A549 (cell line): ENCODE data around the gene TCP10L.

Experiments
- CEBPB ChIP-seq, 2 experiments: fragments of >200 bp in 1 of 2; sonication (Bioruptor Twin) in 1 of 2; formaldehyde crosslinking in 1 of 2; IDR thresholded peaks; 2 replicates each; pipeline ENCODE4 v1.6.1; 2012 to 2016
- EP300 ChIP-seq, 2 experiments: fragments of >200 bp; sonication (Bioruptor Twin); formaldehyde crosslinking; IDR thresholded peaks; 2 replicates in 1 of 2; 3 replicates in 1 of 2; pipeline ENCODE4 v1.6.1; 2016 to 2017
- JUN ChIP-seq, 2 experiments: fragments of >200 bp; sonication (Bioruptor Twin); formaldehyde crosslinking; IDR thresholded peaks; 2 replicates in 1 of 2; 3 replicates in 1 of 2; pipeline ENCODE4 v1.6.1; 2016 to 2017
- JUNB ChIP-seq: fragments of >200 bp; sonication (Bioruptor Twin); formaldehyde crosslinking; IDR thresholded peaks from 2 replicates; pipeline ENCODE4 v1.6.1; 2016
- KDM1A ChIP-seq: fragments of 200-600 bp; sonication (generic); IDR thresholded peaks from 2 replicates; pipeline ENCODE4 v1.6.1; 2016; ENCODE audit warnings: low read depth, mild to moderate bottlenecking
- MAFK ChIP-seq: fragments of 450-650 bp; IDR thresholded peaks from 2 replicates; pipeline ENCODE4 v1.6.1; 2014; ENCODE audit not compliant: partially characterized antibody
- MYC ChIP-seq: IDR thresholded peaks from 2 replicates; pipeline ENCODE4 v1.6.1; 2012; ENCODE audit warnings: mild to moderate bottlenecking, inconsistent platforms, low read length, improper control_type of control experiment, borderline replicate concordance
- NPAS2 ChIP-seq: fragments of 250-450 bp; sonication (Bioruptor Pico); IDR thresholded peaks from 2 replicates; pipeline ENCODE4 v1.8.0; 2022; ENCODE audit warnings: mild to moderate bottlenecking, moderate library complexity, borderline replicate concordance
- POLR2A ChIP-seq: IDR thresholded peaks from 2 replicates; pipeline ENCODE4 v1.6.1; 2012; ENCODE audit warnings: mild to moderate bottlenecking, low read length
- TF ChIP-seq, protein P1 (sequence below): fragments of >200 bp; sonication (Bioruptor Twin); formaldehyde crosslinking; IDR thresholded peaks from 3 replicates; pipeline ENCODE4 v1.5.1; 2016
- TF ChIP-seq, protein P2 (sequence below): IDR thresholded peaks from 2 replicates; pipeline ENCODE4 v1.6.1; 2012; ENCODE audit warnings: low read depth, borderline replicate concordance

DNA sequence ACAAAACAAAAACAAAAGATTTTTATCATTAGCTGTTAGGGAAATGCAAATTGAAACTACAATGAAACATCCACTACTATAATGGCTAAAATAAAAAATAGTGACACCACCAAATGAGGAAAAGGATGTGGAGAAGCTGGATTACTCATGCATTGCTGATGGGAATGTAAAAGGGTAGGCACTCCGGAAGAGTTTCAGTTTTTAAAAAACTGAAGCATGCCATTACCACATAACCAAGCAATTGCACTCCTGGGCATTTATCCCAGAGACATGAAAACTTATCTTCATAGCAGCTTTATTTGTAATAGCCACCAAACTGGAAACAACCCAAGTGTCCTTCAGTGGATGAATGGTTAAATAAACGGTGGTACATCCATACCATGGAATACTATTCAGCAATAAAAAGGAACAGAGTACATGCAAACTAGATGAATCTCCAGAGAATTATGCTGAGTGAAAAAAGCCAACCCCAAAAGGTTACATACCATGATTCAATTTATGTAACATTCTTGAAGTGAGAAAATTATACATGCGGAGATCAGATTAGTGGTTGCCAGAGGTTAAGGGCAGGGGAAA lies 41.4 kb upstream of the TCP10L start:
- TF ChIP-seq MYC, result no peak
- TF ChIP-seq, protein P1, sequence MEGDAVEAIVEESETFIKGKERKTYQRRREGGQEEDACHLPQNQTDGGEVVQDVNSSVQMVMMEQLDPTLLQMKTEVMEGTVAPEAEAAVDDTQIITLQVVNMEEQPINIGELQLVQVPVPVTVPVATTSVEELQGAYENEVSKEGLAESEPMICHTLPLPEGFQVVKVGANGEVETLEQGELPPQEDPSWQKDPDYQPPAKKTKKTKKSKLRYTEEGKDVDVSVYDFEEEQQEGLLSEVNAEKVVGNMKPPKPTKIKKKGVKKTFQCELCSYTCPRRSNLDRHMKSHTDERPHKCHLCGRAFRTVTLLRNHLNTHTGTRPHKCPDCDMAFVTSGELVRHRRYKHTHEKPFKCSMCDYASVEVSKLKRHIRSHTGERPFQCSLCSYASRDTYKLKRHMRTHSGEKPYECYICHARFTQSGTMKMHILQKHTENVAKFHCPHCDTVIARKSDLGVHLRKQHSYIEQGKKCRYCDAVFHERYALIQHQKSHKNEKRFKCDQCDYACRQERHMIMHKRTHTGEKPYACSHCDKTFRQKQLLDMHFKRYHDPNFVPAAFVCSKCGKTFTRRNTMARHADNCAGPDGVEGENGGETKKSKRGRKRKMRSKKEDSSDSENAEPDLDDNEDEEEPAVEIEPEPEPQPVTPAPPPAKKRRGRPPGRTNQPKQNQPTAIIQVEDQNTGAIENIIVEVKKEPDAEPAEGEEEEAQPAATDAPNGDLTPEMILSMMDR, result no peak
- no peak for TF ChIP-seq JUN (IDR thresholded peaks at IDR 0.05)
- no peak for TF ChIP-seq KDM1A
- no peak for TF ChIP-seq CEBPB (IDR thresholded peaks at IDR 0.05)
- TF ChIP-seq EP300 (IDR thresholded peaks at IDR 0.05), result no peak
- no peak for TF ChIP-seq POLR2A
- TF ChIP-seq NPAS2 (CRISPR knock-in tag), result no peak
- TF ChIP-seq, protein P2, sequence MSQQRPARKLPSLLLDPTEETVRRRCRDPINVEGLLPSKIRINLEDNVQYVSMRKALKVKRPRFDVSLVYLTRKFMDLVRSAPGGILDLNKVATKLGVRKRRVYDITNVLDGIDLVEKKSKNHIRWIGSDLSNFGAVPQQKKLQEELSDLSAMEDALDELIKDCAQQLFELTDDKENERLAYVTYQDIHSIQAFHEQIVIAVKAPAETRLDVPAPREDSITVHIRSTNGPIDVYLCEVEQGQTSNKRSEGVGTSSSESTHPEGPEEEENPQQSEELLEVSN, result no peak
- TF ChIP-seq JUNB, result no peak
- no peak for TF ChIP-seq MAFK
